ENCODE data around the gene OR8K1.

OR8K1 gene

DNA sequence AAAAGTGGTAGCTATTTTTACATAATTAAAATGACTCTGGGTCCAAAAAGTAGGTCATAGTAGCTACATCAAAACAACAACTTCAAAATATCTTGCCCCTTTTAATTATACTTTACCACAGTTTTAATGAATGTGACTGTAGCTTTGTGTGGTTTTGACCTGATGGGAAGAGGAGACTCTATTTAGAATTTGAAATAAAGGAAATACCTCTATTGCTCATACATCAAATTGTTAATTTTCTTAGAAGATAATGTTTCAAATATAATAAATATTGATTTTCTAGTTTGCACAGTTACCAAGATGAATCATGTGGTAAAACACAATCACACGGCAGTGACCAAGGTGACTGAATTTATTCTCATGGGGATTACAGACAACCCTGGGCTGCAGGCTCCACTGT lies at the start of gene OR8K1:
OR8K1 (plus strand) TSS at position 301 of the 400 bp plus-strand sequence; CDS start at position 301, 0 bp downstream.
- intact Hi-C loops (cut with DNase I): no loop called here
- no peak for DNase-seq

DNA sequence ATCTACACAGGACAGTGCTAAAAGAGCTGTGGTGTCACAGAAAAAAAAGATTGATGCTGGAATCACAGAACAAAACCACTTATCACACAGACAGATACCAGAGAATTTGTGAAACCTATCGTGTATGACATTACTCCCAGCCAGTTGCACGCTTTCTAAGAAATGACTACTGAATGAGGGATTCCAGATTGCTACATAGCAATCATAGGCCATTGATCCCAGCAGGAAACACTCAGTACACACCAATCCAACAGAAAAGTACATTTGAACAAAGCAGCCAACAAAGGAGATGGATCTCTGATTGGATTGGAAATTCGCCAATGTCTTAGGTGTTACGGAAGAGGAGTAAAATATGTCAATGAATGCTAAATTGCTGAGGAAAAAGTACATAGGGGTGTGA lies 48.9 kb upstream of the OR8K1 start:
- DNase-seq: no peak
- intact Hi-C loops (cut with DNase I): no loop called here

DNA sequence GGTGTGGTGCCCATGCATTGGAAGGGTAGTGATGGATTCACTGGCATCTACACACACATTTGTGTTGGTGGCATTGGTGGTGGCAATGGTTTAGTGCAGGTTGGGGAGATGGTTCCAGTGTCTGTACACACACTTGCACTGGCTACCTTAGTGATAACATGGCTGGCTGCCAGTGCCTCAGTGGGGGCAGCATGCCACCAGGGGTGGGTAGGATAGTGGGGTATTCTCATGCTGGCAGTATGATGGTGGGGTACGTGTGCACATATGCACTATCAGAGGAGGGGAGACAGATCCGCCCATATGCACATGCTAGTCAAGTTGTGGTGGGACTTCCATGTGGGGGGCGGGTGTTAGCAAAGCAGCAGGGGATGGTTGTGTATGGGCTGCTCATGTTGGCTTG lies 38.0 kb upstream of the OR8K1 start:
- DNase-seq: no peak
- intact Hi-C loops (cut with DNase I): no loop called here

DNA sequence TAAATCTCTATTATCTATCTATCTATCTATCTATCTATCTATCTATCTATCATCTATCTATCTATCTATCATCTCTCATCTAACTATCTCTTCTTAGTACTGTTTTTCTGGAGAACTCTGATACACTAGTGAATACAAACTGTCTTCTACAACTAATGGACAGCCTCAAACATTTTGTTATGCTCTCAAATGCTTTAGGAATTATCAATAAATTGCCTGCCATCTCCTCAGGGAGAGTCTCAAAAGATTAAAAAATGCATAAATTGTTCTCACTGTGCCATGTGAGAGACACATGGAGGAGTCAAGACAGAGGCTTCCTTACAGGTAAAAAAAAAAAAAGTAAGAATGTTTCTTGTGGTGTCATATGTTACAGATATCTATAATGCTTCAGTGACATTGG lies 31.0 kb upstream of the OR8K1 start, which contains the start of gene OR8K3:
OR8K3 (plus strand) TSS at position 301 of the 400 bp plus-strand sequence. CDS start 3,163 bp downstream, outside the sequence.
- intact Hi-C loops (cut with DNase I): no loop called here
- no peak for DNase-seq

DNA sequence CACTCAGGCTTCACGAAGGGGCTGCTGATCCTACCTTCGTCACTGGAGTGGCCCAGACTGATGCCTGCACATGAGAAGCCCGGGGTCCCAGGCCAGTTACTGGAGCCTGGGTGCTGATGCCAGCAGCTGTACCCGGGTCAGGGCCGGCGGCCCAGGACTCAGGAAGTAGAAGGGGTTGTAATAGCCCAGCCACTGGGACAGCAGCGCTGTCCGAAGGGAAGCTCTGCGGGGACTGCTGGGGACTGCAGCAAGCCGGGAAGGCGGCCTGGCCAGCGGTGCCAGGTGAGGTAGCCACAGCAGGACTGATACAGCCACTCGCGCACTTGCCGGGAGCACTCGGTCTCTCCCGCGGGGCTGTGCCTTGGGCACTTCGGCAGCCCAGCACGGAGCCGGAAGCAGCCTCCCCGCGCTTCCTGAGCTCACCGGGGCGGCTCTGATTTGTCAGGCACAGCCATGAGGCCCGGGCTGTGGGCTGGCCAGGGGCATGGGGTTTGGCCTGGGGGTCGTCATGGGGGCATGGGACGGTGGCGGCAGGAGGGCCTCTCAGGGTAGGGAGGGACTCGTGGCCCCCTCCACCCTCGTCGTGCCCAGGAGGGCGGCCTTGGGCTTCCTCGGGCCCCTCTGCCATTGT lies 13.9 kb upstream of the OR8K1 start:
- peak in 1 of 42 donors; percentile 30 for DNase-seq
- intact Hi-C loops (cut with DNase I): no loop called here

DNA sequence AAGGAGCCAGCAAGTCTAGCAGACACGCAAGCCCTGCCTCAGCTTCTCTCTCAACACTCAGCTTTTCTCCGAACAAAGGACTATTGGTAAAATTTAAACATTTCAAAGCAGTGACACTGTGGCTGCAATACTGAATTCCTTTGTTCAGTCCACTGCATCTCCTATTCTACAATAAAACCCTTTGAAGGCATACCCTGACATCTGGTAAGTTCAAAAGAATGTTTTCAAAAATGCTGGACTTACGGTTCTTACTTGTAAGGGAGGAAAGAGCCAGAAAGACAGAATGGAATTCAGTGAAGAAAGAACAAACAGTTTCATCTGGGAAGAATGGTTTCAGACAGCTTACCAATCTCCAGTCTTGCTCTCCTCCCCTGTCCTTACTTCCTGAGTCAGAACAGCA lies 12.7 kb upstream of the OR8K1 start:
- no peak for DNase-seq
- intact Hi-C loops (cut with DNase I): no loop called here

DNA sequence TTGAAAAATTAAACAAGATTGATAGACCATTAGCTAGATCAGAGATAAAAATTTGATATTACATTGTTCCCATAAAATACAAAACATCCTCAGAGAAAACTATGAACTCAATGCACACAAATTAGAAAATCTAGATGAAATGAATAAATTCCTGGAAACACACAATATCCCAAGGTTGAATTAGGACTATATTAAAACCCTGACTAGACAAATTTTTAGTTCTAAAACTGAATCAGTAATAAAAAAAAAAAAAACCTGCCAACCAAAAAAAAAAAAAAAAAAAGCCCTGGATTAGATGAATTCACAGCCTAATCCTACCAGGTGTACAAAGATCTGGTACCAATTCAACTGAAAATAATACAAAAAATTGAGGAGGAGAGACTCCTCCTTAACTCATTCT lies 5.5 kb upstream of the OR8K1 start:
- no peak for DNase-seq
- intact Hi-C loops (cut with DNase I): no loop called here

DNA sequence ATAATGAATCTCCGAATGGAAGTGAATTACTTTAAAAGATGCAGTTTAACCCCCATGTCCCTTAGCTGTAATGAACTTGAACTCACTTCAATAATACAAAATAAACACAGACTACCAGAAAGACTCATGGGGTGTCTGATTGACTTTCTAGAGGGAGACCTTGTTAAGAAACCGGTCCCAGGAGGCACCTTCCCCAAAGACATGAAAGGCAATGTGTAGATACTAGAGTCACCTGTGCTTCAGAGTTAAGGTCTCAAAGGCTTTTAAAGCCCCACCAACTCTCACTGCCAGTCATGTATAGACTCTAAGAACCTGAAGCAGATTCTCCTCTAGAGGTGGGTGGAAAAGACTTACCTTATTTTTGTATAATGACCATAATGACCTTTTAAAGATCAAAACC lies 8.2 kb downstream of the OR8K1 start, which contains the start of gene OR8J1:
OR8J1 (plus strand) TSS at position 301 of the 400 bp plus-strand sequence. CDS start 5,956 bp downstream, outside the sequence.
- DNase-seq: no peak
- intact Hi-C loops (cut with DNase I): no loop called here

DNA sequence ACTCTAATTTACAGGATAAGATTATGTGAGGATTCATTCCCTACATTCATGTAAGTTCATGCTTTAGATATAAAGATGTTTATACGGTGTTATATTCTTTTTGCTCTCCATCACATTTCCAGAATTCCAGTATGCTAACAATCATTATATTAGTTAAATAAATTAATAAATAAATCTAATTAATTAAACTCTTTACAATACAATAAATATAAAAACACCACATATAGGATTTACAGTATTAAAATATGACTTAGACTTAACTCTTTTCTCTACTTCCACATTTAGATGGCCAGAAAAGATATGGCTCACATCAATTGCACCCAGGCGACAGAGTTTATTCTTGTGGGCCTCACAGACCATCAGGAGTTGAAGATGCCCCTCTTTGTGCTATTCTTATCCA lies 29.5 kb downstream of the OR8K1 start, which contains the start of gene OR8U1:
OR8U1 (plus strand) TSS at position 301 of the 400 bp plus-strand sequence; CDS start at position 301, 0 bp downstream.
- intact Hi-C loops (cut with DNase I): no loop called here
- no peak for DNase-seq

DNA sequence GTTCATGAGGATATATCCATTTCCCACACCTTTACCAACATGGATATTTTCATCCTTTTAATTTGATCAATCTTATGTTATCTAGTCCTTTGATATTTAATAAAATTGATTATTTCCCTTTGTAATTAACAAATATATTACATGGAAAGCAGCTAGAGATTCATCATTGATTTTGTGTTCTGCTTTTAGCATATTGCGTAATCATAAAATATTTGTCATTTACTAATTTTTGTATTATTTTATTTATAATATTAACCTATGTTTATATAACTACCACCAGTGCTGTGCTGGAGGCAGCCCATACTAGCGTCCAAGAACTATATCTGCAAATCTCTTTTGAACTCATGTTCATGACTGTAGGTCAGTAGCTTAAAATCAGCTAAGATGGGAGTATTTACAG lies 34.3 kb downstream of the OR8K1 start:
- intact Hi-C loops (cut with DNase I): no loop called here
- no peak for DNase-seq

DNA sequence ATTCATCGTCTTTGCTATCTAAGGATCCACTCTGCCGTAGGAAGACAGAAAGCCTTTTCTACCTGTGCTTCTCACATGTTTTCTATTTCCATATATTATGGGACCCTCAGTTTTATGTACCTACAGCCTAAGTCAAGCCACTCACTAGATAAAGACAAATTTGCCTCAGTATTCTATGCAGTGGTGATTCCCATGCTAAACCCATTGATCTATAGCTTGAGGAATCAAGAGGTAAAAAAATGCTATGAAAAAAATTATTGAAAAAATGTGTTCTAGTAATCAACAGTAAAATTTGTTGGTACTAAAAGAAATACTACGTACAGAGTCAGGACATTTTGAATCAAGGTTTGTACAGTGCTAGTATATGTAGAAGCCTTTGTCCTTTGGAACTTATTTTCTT lies 48.5 kb downstream of the OR8K1 start:
- intact Hi-C loops (cut with DNase I): no loop called here

DNA sequence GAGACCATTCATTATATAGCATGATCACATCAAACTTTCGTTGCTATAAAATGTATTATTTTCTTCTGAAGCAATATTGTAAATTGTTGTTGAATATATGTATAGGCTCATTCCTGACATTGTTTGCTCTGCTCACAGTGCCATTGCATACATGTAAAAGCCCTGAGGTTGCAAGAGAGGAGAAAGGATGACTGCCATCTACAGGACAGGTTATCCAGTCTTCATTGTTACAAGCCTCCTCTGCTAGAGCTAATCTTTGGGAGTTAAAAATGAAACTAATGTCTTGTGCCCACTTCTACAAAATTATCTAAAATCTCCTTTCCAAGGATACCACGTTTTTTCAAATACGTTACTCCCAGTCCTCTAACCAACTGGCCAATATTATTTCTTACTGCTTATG lies 50.2 kb downstream of the OR8K1 start:
- no peak for DNase-seq
- intact Hi-C loops (cut with DNase I): no loop called here

More for the DNA sequence above, 48.5 kb downstream of the OR8K1 start:
- no peak for DNase-seq

Data from head of caudate nucleus (tissue), 42 donors.